GM21381 (cell line): Measurements from ENCODE around the gene PAPOLA.
A peak's percentile ranks its signal among the peaks of the same experiment; 100 is the strongest.

Experiments used
- ATAC-seq: cut with Tn5 transposase; IDR thresholded peaks from one replicate; pipeline ENCODE4 v1.9.1; 2021; ENCODE audit warnings: mild to moderate bottlenecking, moderate library complexity; ENCODE audit not compliant: unreplicated experiment

PAPOLA gene

DNA sequence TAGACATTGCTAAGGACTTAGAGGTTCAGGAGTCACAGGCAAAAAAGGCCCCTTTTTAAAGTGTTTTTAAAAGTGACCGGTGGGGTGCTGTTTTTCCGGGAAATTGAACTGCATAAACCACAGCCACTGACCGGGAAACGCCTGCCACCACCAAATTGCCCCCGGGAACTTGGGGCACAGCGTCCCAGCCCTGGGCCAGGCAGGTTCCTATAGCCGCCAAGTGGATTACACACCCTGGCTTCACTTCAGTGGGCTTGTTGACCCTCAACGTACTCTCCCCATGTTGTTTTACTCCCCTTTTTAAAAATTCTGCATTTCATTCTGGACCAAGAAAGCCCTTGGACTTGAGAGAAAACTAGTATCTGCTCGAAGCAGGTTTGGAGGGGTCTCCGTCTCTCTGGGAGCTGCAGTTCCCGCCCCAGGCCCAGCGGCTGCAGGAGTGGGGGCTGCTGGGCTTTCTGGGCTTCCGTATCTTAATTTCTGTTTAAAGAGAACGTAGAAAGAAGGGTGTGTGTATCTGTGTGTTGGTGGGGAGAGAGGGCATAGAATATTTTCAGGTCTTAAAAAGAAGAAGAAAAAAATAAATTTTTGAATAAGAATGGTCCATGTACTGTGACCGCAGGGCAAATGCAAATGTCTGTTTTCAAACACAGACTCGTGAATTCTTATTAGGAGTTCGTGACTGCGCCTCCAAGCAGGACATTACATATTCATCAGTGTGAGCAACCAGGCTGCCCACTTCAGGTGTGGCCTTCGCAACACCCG lies 82.9 kb downstream of the PAPOLA start:
- no peak for ATAC-seq

DNA sequence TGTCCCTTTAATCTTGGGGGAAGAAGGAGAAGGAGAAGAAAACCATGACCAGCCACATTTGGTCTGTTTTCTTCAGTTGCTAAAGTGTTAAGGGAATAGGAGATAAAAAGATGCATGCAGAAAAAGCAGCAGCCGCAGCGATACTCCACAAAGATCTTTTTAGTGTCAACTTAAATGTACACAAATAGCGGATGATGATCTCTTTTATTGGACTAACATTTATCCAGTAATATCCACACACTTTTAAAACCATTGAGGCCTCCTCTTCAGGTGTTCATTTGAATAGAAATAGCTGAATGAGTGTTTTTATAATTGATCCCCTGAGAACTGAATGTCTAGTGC lies 83.5 kb downstream of the PAPOLA start:
- ATAC-seq = no peak

DNA sequence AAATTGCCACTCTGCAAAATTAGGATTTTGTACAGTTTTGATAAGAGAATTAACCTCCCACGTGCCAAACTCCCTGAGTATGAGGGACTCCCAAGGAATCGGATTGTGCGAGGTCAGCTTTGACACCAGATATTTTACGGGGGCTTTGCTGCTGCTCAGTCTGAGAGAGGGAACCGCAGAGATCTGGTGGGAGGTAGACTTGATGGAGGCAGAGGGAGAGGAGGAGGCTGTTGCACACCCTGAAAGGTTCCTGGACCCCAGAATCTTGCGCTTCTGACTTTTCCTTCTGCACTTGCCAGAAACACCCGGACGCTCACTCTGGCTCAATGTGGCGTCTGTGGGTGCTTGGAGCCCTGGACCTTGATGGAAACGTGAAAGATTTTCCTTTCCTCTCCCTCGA lies 83.9 kb downstream of the PAPOLA start:
- ATAC-seq = no peak

DNA sequence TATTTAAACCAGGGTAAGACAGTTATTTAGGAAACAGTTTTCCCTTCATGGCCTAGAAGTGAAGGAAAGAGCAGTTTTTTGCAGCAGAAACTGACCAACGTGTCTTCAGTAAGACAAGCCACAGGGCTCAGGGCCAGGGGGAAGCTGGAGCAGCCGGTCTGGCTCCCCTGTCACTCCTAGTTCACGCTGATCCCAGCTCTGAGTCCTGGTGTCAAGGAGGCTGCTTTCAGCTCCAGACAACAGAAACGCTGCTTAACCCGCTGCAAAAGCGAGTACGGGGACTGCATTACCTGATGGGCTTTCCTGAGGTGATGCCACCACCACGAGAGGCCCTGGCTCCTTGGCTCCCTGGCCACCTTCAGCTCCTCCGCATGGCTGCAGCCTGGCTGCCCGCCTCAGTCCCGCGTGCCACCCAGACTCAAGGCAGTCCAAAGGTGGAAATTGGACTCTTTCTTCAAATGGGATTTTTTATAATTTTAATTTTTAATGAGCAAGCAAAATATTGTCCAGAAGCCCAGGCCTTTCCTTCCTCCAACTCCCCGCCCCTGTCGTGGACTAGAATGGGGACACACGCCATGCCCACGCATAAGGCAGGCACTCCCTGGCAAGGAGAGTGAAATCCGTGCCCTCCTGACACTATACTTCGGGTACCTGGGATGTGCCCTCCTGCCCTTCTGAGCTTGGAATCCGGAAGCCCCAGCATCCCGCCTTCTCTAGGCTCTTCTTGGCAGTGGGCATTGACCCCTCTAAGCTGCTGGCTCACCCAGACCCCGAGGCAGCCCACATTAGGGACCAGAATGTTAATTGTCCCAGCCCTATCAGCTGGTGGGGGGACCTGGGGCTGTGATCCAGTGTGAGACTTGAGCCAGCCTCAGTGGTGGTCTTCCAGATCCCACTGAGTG lies 85.0 kb downstream of the PAPOLA start:
- ATAC-seq = no peak

DNA sequence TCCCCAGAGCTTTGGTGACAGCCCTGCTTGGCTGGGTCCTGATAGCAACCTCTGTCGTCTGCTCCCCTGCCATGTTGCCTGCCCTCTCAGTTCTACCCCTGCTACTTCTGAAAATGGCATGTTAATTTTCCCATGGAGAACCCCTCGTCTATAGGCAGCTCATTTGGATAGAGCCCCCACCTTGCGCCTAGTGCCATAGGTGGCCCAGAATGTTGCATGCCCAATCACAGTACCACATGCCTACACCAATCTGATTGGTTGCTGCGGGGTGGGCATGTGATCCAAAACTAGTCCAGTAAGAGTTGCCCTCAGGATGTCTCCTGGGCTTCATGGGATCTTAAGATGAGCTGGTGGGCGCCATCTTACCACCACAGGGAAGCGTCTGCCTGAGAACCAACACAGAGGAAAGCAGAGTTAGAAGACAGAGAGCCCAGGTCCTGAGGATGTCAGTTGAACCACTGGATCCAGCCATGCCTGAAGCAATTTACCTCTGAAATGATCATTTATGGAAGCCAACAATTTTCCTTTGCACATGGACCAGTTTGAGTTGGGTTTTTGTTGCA lies 85.7 kb downstream of the PAPOLA start:
- ATAC-seq = no peak

DNA sequence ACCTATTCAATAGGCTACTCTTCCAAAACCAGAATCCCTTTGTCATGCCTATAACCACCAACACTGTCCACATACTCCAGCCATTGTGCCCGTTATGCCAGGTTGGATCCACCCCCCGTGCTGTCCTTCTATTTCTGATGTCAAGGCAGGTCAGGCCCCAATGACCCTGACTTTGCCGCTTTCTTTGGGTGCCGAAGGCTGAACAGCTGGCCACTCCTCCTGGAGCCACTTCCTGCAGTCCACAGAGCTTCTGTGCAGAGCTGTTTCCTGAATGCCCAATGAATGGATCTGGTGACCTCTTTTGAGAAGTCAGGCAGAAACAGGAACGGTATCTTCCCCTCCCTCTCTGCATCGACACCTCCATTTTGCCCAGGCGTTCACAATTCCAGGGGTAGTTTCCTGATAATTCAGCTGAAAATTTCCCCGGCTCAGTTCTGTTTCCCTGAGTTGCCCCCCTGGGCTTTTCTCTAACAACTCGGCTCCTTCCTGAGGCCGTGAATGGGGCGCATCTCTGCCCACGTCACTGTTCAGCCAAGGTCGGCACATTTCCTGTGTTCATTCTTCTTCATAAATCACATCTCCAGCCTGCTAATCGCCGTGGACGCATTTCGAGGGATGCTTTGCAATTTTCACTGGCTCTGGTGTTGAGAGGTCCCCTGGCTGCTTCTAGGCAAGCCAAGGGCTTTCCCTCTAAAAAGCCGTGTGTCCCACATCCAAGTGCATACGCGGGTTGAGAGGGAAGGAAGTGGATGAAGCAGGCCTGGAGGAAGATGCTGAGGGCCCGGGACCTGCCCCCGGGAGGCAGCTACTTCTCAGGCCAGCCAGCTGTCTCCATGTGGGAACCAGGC lies 86.5 kb downstream of the PAPOLA start:
- no peak for ATAC-seq

DNA sequence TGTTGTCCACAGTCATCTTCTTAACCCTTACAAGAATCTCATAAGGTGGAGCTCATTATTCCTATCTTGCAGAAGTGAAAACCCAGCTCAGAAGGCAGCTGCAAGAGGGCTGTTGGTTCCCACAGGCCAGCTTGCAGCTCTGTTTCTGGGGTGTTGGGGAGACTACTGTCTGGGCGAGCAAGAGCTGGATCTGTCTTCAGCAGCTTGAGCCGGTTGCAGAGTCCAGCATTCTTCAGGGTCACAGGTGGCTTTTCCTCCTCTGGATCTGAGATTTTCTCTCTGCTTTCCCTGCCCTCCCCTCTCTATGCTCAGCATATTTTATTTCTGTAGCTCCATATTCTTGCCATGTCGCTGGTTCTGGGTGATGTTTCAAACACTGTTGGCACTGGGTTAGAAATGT lies 87.4 kb downstream of the PAPOLA start:
- ATAC-seq = no peak

DNA sequence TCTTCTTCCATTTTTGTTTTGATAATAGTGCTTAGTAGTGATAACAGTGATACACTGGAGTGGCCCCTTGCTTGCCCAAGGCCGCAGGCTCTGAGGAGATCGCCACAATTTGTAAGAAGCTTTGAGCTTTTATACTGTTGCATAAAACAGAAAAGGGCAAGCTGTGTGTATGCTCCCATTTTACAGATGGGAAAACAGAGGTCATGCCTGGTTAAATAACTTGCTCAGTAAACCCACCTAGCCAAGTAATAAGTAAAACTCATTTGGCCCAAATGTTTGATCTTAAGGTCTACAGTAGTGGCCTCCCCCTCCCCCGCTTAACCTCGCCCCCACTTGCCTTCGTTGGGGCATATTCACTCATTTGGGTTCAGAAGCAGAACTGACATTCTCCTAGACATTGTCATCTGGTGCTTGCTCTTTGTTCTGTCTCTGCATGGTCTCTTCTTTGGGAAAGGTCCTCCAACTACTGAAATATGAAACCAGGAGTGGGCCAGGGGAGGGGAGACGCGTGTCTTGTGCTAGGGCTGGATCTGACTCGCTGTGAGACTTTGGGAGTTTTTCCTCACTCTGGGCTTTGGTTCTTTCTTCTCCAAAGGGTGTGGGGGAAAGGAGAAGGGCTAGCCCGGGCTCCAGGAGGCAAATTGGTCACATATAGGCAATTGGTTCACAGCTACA lies 88.1 kb downstream of the PAPOLA start:
- ATAC-seq = no peak

DNA sequence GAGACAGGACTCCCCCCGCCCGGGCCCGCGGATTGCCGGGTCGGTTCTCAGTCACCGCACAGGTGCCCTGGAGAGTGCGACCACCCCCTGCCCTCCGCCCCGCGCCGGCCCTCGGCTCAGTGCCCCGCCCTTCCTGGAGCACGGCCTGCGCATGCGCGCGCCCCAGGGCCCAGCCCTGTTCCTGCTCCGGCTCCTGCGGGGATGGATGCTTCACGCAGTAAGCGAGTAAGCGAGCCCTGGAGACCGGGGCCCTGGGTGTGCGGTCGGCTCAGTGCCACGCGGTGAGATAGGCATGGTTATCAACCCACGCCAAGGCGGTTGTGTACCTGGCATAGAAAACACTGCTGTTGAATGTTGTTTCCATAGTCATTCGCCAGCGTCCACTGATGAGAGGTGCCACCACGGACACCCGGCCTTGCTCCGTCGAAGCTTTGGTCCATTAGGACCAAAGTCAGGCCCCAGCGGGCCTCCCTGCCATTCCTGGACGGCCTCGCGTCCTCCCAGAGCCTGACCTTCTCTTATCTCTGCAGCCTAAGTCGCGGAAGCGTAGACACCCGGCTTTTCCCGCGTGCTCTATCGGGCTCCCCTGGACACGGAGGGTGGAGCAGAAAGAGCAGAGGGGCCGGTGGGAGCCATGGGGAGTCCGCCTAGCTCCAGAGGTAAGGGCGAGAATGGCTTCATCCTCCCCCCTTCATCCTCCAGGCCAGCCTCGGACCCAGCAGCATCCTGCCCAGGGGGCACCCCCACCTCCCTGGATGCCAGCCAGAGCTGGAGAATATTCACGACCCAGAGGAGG lies 90.6 kb downstream of the PAPOLA start:
- ATAC-seq = peak; percentile 93

DNA sequence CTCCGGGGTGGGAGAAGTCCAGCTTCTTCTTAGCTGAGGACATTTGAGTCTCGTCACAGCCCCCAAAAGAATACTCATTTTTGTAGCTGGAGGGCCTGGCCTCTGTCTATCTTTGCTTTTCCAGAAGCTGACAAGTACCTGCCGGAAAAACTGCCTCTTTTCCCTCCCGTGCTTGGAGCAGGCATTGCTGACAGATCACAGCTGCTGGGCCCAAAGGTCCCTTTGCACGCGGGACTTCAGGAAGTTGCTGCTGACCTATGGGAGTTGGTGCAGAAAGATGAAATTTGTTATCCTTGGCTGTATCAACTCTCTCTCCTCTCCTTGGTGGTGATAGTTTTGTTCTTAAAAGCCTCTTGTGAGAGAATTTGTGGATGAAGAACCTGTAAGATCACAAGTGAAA lies 92.8 kb downstream of the PAPOLA start:
- ATAC-seq = no peak

DNA sequence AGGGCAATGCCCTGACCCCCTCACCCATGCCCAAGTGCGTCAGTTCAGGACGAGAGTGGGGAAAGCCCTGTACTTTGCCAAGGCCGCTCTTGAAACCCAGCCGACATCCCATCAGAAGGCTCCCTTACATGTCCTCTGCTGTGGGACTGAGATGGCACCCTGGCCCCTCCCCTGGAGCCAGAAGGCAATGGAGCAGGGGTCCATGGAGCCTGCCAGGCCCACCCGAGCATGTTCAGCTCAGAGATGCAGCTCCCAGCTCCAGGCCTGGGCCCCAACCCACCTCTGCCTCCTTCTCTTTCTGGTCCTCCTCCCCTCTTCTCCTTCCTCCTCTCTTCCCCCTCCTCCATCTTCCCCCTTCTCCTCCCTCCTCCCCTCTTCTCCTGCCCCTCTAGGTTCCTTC lies 95.5 kb downstream of the PAPOLA start:
- ATAC-seq = no peak

DNA sequence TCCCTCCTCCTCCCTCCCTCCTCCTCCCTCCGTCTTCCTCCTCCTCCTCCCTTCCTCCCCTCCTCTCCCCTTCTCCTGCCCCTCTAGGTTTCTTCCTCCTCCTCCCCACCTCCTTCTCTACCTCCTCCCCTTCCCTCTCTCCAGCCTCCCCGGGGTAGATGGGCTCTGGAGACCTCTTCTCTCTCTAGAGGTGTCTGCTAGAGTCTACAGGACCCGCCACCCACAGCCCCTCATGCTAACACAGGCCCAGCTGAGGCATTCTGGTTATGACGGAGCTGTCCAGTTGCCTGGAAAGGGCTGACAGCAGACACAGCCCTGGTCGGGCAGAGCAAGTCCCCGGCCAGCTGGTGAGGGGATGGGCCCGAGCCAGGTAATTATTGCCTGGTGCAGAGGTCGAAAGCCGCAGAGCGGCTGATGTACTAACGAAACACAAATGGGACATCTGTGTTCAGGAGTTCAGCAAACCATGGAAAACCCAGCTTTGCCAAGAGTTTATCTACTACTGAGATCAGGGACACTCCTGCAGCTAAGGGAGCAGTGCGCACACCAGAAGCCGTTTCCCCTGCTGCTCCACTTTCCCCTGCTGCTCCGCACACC lies 96.2 kb downstream of the PAPOLA start:
- ATAC-seq = no peak

DNA sequence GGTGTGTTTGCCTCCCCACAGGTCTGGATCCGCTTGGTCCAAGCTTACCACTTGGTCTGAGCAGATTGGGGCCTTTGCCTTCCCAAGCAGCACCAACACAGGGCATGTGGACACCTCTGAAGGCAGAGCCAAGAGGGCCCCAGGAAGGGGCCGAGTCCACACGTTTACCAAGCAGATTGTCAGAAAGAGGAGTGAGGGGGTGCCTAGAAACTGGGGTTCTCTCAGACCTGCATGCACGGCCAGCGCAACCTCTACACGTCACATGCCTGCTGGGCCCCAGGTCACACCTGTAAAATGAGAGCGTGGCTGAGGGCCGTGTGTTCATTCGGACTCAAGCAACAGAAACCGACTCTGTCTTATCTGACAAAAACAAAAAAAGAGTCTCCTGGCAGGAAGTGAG lies 96.9 kb downstream of the PAPOLA start:
- ATAC-seq = no peak

DNA sequence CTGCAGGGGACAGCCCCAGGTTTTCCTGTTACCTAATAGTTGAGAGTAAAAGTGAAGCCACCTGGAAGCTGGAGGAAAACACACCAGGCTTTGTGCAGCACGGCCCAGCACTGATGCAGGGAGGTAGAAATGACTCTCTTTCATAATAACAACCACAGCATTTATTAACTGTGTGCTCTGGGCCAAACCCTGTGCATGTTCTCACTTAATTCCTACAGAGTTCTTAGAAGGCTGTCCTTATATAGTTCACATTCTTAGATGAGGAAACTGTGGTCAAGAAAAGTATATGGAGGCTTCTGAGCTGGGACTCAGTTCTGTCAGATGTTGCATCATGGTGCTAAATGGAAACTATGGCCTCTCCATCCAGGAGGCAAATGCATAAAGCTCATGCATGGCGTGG lies 100.0 kb downstream of the PAPOLA start:
- ATAC-seq = no peak

DNA sequence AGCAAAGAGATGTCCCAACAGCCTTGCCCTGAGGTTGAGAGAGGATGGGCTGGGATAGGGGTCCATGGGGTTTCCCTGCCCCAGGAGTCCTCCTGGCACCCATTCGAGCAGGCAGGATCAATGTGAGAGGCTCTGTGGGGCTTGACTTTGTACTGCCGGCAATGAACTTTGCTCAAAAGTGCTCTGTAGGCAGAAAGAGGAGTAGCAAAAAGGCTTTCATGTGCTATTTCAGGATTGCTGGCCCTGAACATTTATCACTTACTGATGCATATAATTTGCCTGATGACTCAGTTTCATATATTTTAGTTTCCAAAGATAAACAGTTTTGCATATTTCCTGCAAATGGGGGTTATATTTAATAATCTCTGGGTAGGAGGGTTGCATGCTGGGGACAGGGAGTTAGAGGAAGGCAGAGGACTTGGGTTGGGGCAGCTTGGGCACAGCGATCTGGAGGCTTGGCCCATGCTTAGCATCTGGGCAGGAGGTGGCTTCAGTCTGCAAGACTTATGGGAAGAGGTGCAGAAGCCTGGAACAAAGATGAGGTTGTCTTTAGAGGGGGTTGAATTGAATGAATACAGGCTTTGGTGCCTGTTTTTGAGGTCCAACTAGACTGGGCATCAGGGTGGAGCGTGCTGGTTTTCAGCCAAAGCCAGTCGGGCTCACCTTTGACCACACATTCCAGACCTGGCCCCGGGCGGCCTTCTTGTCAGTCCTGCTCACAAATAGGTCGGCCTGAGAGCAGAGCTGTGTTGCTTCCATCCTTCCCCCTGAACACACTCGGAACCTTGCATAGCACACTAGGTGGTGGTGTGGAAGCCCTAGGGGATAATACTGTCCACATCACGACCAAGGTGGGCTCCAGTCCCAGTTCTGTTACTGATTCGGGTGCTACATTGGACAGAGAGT lies 101.4 kb downstream of the PAPOLA start:
- no peak for ATAC-seq

DNA sequence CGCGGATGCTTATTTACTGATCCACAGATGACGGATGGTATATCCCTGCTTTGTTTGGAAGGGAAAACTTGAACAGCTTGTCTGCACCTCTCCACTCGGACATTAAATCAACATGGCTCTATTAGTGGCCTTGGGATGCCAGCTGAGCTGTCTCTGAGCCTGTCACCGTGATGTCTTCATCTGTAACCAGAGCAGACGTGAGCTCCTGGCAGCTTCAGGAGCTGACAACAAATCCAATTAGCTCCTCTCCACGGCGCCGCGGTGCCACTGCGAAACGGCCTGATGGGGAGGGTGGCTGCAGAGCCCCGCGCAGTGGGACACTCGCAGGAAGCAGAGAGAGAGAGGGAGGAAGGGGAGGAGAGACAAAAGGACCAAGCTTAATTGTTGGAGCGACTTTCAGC lies 112.3 kb downstream of the PAPOLA start:
- ATAC-seq = no peak

DNA sequence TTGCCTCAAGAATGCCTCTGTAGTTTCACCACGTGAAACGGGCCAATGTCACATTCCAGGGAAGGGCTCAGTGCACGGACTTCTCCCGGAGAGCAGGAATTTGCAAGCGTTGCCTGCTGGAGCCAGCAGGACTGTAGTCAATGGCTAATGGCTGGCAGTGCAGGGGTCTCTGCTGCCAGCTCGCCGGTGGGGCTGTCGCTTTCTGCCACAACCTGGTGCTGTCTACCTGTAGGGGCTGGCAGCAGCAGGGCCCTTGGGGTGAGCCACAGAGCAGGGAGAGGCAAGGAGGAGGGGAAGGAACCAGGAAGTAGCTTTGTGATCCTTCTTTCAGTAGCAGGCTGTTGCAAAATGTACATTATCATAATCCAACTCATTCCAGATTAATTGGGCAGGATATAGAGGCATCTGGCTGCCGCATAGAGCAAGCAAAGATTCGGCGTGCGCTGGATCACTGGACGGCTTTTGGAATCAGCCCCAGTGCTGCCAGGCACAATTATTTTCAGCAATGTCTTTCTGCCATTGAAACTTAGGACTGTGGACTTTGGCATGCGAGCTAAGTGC lies 114.1 kb downstream of the PAPOLA start:
- no peak for ATAC-seq
